GM12892 (cell line): ENCODE data around the gene CADM3.

Experiments used
- POLR2A ChIP-seq: IDR thresholded peaks from 2 replicates; pipeline ENCODE4 v1.6.1; 2011; ENCODE audit warnings: low read depth, low read length, control low read depth
- POLR2AphosphoS5 ChIP-seq: IDR thresholded peaks from 2 replicates; pipeline ENCODE4 v1.6.1; 2011; ENCODE audit warnings: low read depth, low read length, control low read depth

- TF ChIP-seq POLR2A (no peak), POLR2AphosphoS5 (no peak)
These were observed 47.5 kb downstream of the CADM3 start for GRCh38 chr1:159218649-159219636.
